NCI-H510A treated with DMSO at 0.1 percent for 48 hours (cell line): Measurements from ENCODE around the gene PPEF1.
"Not testable (repeated sequence)": the region's sequence is repeated elsewhere in the genome, so short reads cannot be mapped to it uniquely, and the experiment has no call there.

Experiments
- DNase-seq: peaks from one replicate; lab custom pipeline; 2025; lab: John Stamatoyannopoulos, UW

Gene PPEF1

GRCh38 chrX:18701621-18702361 lies 5.7 kb upstream of the PPEF1 start:
- DNase-seq, result no peak

- no peak for DNase-seq
Measured at GRCh38 chrX:18702362-18703195, 4.9 kb upstream of the PPEF1 start.

DNA sequence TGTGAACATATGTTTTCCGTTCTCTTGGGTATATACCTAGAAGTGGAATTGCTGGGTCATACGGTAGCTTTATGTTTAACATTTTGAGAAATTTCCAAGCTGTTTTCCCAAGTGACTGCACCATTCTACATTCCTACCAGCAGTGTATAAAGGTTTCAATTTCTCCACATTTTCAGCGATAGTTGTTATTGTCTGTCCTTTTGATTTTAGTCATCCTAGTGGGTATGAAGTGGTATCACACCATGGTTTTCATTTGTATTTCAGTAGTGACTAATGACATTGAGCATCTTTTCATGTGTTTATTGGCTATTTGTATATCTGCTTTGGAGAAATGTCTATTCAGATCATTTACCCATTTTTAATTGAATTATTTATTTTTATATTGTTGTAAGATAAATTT lies 2.4 kb downstream of the PPEF1 start:
- no peak for DNase-seq

DNA sequence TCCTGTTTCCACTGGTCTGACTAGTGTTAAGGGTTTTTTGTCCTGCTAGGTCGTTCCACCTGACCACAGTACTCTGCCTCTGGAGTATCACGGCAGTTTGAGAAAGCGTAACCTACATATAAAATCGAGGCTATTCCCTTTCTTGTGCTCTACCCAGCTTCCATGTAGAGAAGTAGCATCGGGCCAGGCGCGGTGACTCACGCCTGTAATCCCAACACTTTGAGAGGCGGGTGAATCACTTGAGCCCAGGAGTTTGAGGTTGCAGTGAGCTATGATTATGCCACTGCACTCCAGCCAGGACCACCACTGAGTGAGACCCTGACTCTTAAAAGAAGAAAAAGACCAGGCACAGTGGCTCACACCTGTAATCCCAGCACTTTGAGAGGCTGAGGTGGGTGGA lies 7.5 kb downstream of the PPEF1 start:
- DNase-seq, result no peak

- no peak for DNase-seq
Measured at GRCh38 chrX:18719852-18720251, 12.4 kb downstream of the PPEF1 start.

- DNase-seq, result no peak
Measured at GRCh38 chrX:18721683-18722499, 14.4 kb downstream of the PPEF1 start.

GRCh38 chrX:18722500-18723071 lies 15.1 kb downstream of the PPEF1 start:
- DNase-seq, result no peak

- peak; percentile 0 for DNase-seq
Measured at GRCh38 chrX:18725310-18725943, 18.0 kb downstream of the PPEF1 start.

DNA sequence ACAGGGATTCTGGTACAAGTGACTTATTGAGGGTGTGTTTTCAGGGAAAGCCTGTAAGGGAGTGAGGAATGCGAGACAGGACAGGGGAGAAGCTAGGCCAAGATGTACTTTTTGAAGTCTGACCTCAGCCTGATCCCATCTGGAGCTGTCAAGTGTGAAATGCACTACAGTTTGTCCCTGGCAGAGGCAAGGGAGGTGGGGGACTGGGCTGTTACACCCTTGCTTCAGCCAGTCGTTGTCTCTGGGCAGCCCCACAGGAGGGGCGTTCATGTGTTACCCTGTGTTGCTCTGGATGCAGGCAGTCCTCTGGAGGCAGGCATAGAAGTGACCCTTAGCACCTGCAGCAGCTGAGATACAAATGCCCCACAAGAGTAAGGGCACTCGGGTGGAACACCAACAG lies 25.8 kb downstream of the PPEF1 start:
- no peak for DNase-seq

DNA sequence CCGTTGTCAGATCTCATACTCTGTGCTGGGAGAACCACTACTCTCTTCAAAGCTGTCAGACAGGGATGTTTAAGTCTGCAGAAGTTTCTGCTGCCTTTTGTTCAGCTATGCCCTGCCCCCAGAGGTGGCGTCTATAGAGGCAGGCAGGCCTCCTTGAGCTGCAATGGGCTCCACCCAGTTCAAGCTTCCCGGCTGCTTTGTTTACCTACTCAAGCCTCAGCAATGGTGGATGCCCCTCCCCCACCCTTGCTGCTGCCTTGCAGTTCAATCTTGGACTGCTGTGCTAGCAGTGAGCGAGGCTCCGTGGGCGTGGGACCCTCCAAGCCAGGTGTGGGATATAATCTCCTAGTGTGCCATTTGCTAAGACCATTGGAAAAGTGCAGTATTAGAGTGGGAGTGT lies 32.2 kb downstream of the PPEF1 start:
- not testable (repeated sequence) for DNase-seq

- DNase-seq, result no peak
Measured at GRCh38 chrX:18748499-18748898, 41.1 kb downstream of the PPEF1 start.

GRCh38 chrX:18753631-18754030 lies 46.2 kb downstream of the PPEF1 start:
- no peak for DNase-seq

GRCh38 chrX:18755651-18756050 lies 48.2 kb downstream of the PPEF1 start:
- DNase-seq, result no peak

DNA sequence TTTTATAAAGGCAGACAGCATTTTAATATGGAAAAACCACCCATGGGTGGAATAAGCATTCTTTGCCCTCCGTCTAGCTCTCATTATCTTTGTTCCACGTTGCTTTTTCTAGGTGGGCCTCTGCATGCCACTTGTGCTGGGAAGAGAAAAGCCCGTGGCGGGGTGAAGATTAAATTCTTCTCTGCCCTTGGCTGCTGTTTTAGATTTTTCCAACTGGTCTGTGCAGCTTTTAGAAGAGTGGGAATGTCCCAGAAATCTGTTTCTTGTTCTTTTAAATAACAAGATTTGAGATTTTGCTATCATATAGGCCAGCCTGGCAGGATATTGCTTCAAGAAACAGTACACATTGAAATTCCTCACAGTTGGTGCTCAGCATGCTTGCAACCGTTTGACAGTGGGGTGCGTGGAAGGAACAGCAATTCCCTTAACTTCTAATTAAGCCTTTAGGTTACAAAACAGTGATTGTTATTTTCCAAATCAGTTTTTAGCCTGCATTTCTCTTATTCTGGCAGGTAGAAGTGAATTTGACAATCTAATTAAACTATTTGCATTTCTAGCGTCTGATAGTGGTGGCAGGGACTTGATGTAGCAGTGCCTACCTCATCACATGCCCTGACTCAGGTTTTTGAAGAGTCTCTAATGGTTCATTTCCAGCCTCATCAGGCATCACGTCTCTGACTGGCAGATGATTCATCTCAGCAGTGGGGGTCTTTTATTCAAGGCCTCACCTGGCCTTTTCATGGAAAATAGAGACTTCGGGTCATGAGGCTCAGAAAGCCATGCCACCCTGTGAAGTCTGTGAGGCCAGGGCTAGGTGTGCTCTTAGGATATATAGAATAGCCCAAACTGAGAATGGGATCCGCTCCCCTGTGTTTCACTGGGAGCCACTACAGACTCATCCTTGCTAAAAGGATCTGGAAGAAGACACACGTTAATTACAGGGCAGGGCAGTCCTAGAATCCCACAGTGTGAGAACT lies 50.8 kb downstream of the PPEF1 start:
- DNase-seq, result no peak

GRCh38 chrX:18761750-18762149 lies 54.3 kb downstream of the PPEF1 start:
- DNase-seq, result no peak

DNA sequence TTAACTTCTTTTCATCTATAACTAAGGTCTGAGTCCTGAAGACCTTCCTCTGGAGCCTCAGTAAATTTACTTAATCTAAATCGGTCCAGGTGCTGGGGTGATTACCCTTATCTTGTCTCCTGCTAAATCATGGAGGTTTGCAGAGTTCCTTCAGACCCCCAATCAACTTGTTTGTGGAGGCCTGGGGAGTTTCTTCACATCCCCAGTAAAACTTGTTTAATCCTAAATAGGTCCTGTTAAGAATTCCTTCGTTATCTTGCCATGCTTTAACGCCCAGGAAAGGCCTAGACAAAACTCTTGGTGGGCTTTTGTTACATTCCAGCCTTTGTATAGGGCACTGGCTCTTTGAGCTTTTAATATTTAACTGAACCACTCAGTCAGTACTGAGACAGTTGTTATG lies 55.7 kb downstream of the PPEF1 start:
- DNase-seq, result not testable (repeated sequence)

- DNase-seq, result no peak
Measured at GRCh38 chrX:18769364-18769763, 61.9 kb downstream of the PPEF1 start.

GRCh38 chrX:18769812-18770573 lies 62.5 kb downstream of the PPEF1 start:
- DNase-seq, result no peak

- DNase-seq, result no peak
Measured at GRCh38 chrX:18789916-18790315, 82.5 kb downstream of the PPEF1 start.

- no peak for DNase-seq
Measured at GRCh38 chrX:18792828-18793227, 85.4 kb downstream of the PPEF1 start.
